Endodermal cell (in vitro differentiated cells): ENCODE results near the gene WT1. TPM values are rescaled to one million over a fixed set of nuclear protein-coding genes. Genes with fewer than 3 reads are reported as not detected.
A peak's percentile ranks its signal among the peaks of the same experiment; 100 is the strongest.

ENCODE experiments used
- DNase-seq: peaks from one replicate; pipeline ENCODE4 v3.0.0-alpha.2; 2017
- H3K27ac ChIP-seq: 2 replicates; pipeline ENCODE4 v1.5.1; 2013; ENCODE audit warnings: mild to moderate bottlenecking, low read depth, low read length, moderate library complexity
- H3K27me3 ChIP-seq: 2 replicates; pipeline ENCODE4 v1.6.1; 2013; ENCODE audit warnings: mild to moderate bottlenecking, low read length, moderate library complexity; ENCODE audit not compliant: insufficient read depth, control insufficient read depth, poor library complexity, severe bottlenecking
- H3K36me3 ChIP-seq: 2 replicates; pipeline ENCODE4 v1.7.0; 2013; ENCODE audit warnings: mild to moderate bottlenecking, low read length, moderate library complexity; ENCODE audit not compliant: control insufficient read depth, insufficient read depth
- H3K4me1 ChIP-seq: one replicate; pipeline ENCODE4 v1.7.0; 2013; ENCODE audit warnings: low read length; ENCODE audit not compliant: control insufficient read depth, insufficient read depth
- H3K4me3 ChIP-seq: 2 replicates; pipeline ENCODE4 v1.5.1; 2013; ENCODE audit warnings: mild to moderate bottlenecking, low read length, moderate library complexity
- H3K9ac ChIP-seq: 2 replicates; pipeline ENCODE4 v1.6.1; 2013; ENCODE audit warnings: mild to moderate bottlenecking, low read length, moderate library complexity; ENCODE audit not compliant: poor library complexity, severe bottlenecking; ENCODE audit errors: extremely low read depth
- H3K9me3 ChIP-seq: 2 replicates; pipeline ENCODE4 v1.6.1; 2013; ENCODE audit warnings: mild to moderate bottlenecking, low read length, moderate library complexity; ENCODE audit not compliant: control insufficient read depth
- H3K27ac Mint-ChIP-seq: 2 replicates; pipeline ENCODE4 v1.8.0; 2020; ENCODE audit warnings: mixed read lengths
- H3K27me3 Mint-ChIP-seq: 2 replicates; pipeline ENCODE4 v1.8.0; 2021; ENCODE audit warnings: mild to moderate bottlenecking, mixed read lengths; ENCODE audit not compliant: insufficient read depth
- H3K36me3 Mint-ChIP-seq: 2 replicates; pipeline ENCODE4 v1.8.0; 2020; ENCODE audit warnings: low read depth, mixed read lengths
- H3K4me1 Mint-ChIP-seq: 2 replicates; pipeline ENCODE4 v1.8.0; 2020; ENCODE audit warnings: mixed read lengths
- H3K4me3 Mint-ChIP-seq: 2 replicates; pipeline ENCODE4 v1.8.0; 2020; ENCODE audit warnings: mild to moderate bottlenecking, moderate library complexity, mixed read lengths
- H3K9me3 Mint-ChIP-seq: 2 replicates; pipeline ENCODE4 v1.8.0; 2020; ENCODE audit warnings: mild to moderate bottlenecking, mixed read lengths
- WGBS, 2 experiments: methylation state at CpG; one replicate each; pipeline versions ENCODE4 v1.1.5 to v1.1.7; 2013; ENCODE audit warnings: missing lambda C conversion rate in 2 of 2, mixed read lengths in 1 of 2; ENCODE audit not compliant: insufficient coverage in 1 of 2, insufficient read length in 1 of 2; 5-methylcytosine and 5-hydroxymethylcytosine counted together
- total RNA-seq, 2 donors: library from RNA; stranded (reverse); fragmentation: NEBNext Ultra II Directional in 1 of 2; extraction: Animal tissue kit (Norgen Biotek cat#: 25700) in 1 of 2; gene quantifications; 2 replicates in 1 of 2; 3 replicates in 1 of 2; pipeline ENCODE4 v1.2.1, GENCODE V29; 2021
- TF ChIP-seq, protein P1 (sequence below): fragments of 200-600 bp; sonication (generic); conservative IDR thresholded peaks from 2 replicates; pipeline ENCODE4 v1.5.0; 2021; ENCODE audit warnings: antibody characterized with exemption, mild to moderate bottlenecking

WT1 gene
- total RNA-seq, 2 donors from 2014 or later: 0.51 TPM; not detected in 1

DNA sequence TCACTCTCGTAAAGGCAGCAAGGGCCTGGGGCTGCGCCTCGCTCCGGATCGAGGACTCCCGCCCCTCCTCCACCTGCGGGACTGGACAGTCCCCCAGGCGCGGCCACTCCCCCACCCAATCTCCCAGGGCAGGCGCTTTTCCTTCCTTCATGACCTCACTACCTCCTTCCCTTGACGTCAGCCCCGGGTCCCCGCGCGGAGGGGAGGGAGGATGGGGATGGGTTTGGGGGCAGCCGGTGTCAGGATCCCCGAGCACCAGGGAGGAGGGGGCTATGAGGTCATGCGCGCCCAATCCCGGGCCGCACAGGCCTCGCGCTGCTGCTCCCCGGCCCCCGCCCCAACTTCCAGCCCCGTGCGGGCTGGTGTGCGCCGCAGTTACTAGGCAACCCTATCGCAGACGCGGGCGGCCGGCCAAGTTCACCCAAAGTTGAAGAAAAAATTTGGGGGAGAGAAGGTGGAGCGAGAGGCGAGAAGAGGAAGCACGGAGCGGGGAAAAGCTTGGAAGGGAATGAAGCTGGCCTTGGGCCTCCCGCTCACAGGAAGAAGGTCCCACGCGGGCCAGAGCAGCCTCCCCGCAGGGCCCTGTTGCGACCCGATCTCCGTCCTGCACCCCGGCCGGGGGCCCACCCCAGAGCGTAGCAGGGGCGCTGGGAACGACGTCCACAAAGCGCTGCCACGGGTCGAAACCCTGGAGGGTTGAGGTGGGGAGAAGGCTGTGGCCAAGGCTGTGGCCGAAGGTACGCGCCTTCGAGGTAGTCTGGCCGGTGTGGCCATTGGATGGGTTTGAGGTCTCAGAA, 8.3 kb downstream of the WT1 start:
- Histone ChIP-seq H3K9ac (no peak overlapping the region), H3K4me1 (no peaks in the 10 kb centered on the region), H3K9me3 (no peaks in the 10 kb centered on the region), H3K4me3 (peak overlapping the region; percentile 60), H3K36me3 (no peaks in the 10 kb centered on the region), H3K27ac (no peak overlapping the region), H3K27me3 (peaks cover 98% of the 10 kb centered on the region)
- H3K9me3 Mint-ChIP-seq: no peaks in the 10 kb centered on the region
- WGBS, 2 experiments: 0 to 8% methylated on average over 10 to 58 of the region's 59 CpGs
- no peak overlapping the region for H3K27ac Mint-ChIP-seq
- TF ChIP-seq, protein P1, sequence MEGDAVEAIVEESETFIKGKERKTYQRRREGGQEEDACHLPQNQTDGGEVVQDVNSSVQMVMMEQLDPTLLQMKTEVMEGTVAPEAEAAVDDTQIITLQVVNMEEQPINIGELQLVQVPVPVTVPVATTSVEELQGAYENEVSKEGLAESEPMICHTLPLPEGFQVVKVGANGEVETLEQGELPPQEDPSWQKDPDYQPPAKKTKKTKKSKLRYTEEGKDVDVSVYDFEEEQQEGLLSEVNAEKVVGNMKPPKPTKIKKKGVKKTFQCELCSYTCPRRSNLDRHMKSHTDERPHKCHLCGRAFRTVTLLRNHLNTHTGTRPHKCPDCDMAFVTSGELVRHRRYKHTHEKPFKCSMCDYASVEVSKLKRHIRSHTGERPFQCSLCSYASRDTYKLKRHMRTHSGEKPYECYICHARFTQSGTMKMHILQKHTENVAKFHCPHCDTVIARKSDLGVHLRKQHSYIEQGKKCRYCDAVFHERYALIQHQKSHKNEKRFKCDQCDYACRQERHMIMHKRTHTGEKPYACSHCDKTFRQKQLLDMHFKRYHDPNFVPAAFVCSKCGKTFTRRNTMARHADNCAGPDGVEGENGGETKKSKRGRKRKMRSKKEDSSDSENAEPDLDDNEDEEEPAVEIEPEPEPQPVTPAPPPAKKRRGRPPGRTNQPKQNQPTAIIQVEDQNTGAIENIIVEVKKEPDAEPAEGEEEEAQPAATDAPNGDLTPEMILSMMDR: no peak
- peak; percentile 74 for DNase-seq
- peaks cover 9% of the 10 kb centered on the region for H3K4me1 Mint-ChIP-seq
- H3K4me3 Mint-ChIP-seq: peak overlapping the region; percentile 50
- no peaks in the 10 kb centered on the region for H3K36me3 Mint-ChIP-seq
- peaks cover 99% of the 10 kb centered on the region for H3K27me3 Mint-ChIP-seq

DNA sequence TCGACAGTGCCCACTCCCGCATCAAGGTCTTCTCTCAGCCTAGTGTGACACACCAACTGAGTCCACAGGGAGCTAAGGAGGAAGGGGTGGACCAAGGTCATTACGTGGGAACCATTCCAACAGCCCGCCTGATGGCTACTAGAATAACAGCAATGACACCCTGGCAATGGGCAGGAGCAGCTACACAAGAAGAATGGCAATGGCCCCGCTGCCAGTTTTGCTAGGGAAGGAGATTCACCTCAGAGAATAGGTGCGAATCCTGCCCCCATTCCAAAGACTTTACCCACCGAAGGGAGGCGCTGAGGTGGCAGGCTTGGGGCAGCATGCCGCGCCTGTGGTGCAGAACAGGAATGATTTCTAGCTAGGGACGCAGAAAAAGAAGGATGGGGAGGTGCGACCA, 9.1 kb downstream of the WT1 start:
- Histone ChIP-seq H3K9ac (no peak overlapping the region), H3K4me1 (no peaks in the 10 kb centered on the region), H3K27me3 (peaks cover 97% of the 10 kb centered on the region), H3K36me3 (no peaks in the 10 kb centered on the region), H3K9me3 (no peaks in the 10 kb centered on the region), H3K4me3 (peak overlapping the region; percentile 60), H3K27ac (no peak overlapping the region)
- Mint-ChIP-seq H3K9me3 (no peaks in the 10 kb centered on the region), H3K4me3 (peak overlapping the region; percentile 50), H3K27me3 (peaks cover 93% of the 10 kb centered on the region), H3K4me1 (peaks cover 9% of the 10 kb centered on the region), H3K36me3 (no peaks in the 10 kb centered on the region), H3K27ac (no peak overlapping the region)
- TF ChIP-seq, protein P1: peak; percentile 48
- WGBS, 2 experiments: 13 to 18% methylated on average over 7 to 12 of the region's 12 CpGs
- peak; percentile 78 for DNase-seq

- H3K9ac ChIP-seq: no peak overlapping the region
- DNase-seq: no peak
- no peak overlapping the region for H3K27ac ChIP-seq
- H3K4me1 ChIP-seq: no peaks in the 10 kb centered on the region
- no peak overlapping the region for H3K27ac Mint-ChIP-seq
- peaks cover 95% of the 10 kb centered on the region for H3K27me3 ChIP-seq
- WGBS, 2 experiments: 70 to 72% methylated on average over 1 to 3 of the region's 5 CpGs
- H3K9me3 ChIP-seq: no peaks in the 10 kb centered on the region
- TF ChIP-seq, protein P1: no peak
- H3K27me3 Mint-ChIP-seq: peaks cover 92% of the 10 kb centered on the region
- H3K4me1 Mint-ChIP-seq: peaks cover 9% of the 10 kb centered on the region
- H3K4me3 Mint-ChIP-seq: no peak overlapping the region
- H3K36me3 ChIP-seq: no peaks in the 10 kb centered on the region
- no peak overlapping the region for H3K4me3 ChIP-seq
- no peaks in the 10 kb centered on the region for H3K9me3 Mint-ChIP-seq
- H3K36me3 Mint-ChIP-seq: no peaks in the 10 kb centered on the region
These were observed 9.6 kb downstream of the WT1 start for GRCh38 chr11:32425761-32426160.
